ENCODE results near the gene LPP.

The LPP gene

DNA sequence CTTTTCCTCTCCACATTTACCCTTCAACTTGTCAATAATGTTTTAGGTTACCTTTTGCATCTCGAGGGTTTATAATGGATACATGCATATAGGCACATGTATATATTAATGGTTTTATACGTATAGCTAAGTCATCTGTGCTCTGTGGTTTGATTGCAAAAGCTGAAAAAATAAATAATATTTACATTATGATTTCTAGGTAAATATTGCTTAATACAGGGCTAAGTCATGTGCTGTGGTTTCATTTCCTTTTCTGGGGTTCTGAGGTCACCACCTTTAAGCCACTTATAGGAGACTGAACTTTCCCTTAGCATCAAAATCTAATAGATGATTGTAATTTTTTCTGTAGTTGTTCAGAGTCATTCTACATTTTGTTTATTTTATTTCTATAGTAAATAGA is 33.1 kb downstream of the LPP start:
- TF ChIP-seq, protein P1, sequence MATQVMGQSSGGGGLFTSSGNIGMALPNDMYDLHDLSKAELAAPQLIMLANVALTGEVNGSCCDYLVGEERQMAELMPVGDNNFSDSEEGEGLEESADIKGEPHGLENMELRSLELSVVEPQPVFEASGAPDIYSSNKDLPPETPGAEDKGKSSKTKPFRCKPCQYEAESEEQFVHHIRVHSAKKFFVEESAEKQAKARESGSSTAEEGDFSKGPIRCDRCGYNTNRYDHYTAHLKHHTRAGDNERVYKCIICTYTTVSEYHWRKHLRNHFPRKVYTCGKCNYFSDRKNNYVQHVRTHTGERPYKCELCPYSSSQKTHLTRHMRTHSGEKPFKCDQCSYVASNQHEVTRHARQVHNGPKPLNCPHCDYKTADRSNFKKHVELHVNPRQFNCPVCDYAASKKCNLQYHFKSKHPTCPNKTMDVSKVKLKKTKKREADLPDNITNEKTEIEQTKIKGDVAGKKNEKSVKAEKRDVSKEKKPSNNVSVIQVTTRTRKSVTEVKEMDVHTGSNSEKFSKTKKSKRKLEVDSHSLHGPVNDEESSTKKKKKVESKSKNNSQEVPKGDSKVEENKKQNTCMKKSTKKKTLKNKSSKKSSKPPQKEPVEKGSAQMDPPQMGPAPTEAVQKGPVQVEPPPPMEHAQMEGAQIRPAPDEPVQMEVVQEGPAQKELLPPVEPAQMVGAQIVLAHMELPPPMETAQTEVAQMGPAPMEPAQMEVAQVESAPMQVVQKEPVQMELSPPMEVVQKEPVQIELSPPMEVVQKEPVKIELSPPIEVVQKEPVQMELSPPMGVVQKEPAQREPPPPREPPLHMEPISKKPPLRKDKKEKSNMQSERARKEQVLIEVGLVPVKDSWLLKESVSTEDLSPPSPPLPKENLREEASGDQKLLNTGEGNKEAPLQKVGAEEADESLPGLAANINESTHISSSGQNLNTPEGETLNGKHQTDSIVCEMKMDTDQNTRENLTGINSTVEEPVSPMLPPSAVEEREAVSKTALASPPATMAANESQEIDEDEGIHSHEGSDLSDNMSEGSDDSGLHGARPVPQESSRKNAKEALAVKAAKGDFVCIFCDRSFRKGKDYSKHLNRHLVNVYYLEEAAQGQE (IDR thresholded peaks at IDR 0.05; ENCODE audit: insufficient replicate concordance, low read depth) = no peak
- TF ChIP-seq, protein P2, sequence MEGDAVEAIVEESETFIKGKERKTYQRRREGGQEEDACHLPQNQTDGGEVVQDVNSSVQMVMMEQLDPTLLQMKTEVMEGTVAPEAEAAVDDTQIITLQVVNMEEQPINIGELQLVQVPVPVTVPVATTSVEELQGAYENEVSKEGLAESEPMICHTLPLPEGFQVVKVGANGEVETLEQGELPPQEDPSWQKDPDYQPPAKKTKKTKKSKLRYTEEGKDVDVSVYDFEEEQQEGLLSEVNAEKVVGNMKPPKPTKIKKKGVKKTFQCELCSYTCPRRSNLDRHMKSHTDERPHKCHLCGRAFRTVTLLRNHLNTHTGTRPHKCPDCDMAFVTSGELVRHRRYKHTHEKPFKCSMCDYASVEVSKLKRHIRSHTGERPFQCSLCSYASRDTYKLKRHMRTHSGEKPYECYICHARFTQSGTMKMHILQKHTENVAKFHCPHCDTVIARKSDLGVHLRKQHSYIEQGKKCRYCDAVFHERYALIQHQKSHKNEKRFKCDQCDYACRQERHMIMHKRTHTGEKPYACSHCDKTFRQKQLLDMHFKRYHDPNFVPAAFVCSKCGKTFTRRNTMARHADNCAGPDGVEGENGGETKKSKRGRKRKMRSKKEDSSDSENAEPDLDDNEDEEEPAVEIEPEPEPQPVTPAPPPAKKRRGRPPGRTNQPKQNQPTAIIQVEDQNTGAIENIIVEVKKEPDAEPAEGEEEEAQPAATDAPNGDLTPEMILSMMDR (IDR thresholded peaks at IDR 0.05; ENCODE audit: insufficient read depth, low read length) = no peak
- TF ChIP-seq SPI1 (IDR thresholded peaks at IDR 0.05; ENCODE audit: borderline replicate concordance, low read depth) (no peak), POLR2AphosphoS5 (IDR thresholded peaks at IDR 0.05; ENCODE audit: low read depth) (no peak), GABPA (IDR thresholded peaks at IDR 0.05; ENCODE audit: low read depth) (no peak)
- Histone ChIP-seq H3K27me3 (ENCODE audit: insufficient read depth, poor library complexity, severe bottlenecking) (no peaks in the 10 kb centered on the region), H3K27ac (replicated peaks) (no peak overlapping the region), H3K4me3 (replicated peaks; ENCODE audit: insufficient read depth, low read length) (no peak overlapping the region)
- DNase-seq (ENCODE audit: low read depth in 1 of 2, low spot score in 1 of 2) = no peak

DNA sequence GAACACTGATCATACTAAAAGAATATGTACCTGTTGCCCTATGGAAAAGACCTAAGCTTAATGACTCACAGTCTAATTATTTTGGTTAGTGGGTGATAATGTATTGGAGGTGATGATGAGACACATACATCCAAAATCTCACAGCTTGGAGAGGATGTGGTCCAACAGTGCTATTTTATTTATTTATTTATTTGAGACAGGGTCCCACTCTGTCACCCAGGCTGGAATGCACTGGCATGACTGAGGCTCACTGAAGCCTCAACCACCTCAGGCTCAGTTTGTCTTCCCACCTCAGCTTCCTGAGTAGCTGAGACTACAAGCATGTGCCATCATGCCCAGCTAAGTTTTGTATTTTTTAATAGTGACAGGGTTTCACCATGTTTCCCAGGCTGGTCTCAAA is 35.0 kb downstream of the LPP start:
- no peaks in the 10 kb centered on the region for H3K27me3 ChIP-seq (ENCODE audit: insufficient read depth, poor library complexity, severe bottlenecking)
- H3K27ac ChIP-seq (replicated peaks) = no peak overlapping the region
- DNase-seq (ENCODE audit: low read depth in 1 of 2, low spot score in 1 of 2) = no peak
- no peak overlapping the region for H3K4me3 ChIP-seq (replicated peaks; ENCODE audit: insufficient read depth, low read length)
- TF ChIP-seq SPI1 (IDR thresholded peaks at IDR 0.05; ENCODE audit: borderline replicate concordance, low read depth) (no peak), POLR2AphosphoS5 (IDR thresholded peaks at IDR 0.05; ENCODE audit: low read depth) (no peak)

DNA sequence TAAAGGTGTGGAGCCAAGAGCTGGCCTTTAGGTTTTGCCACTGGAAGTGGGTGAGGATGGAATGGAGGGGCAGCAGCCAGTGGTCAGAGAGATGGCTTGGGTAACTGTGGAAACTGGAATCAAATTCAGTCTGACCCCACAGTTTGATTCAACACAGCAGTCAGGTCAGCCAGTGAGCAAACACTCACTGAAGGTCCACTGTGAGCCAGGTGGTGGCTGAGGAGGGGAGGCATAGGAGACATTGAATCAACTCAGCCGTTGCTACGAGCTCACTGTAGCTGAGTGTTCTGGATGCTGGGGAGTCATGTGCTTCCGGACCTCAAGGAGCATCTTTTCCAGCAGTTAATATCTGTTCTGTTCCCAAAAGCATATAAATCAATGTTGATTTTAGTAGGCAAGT is 37.5 kb downstream of the LPP start:
- no peak overlapping the region for H3K4me3 ChIP-seq (replicated peaks; ENCODE audit: insufficient read depth, low read length)
- H3K27me3 ChIP-seq (ENCODE audit: insufficient read depth, poor library complexity, severe bottlenecking) = no peaks in the 10 kb centered on the region
- TF ChIP-seq GABPA (IDR thresholded peaks at IDR 0.05; ENCODE audit: low read depth) (no peak), SPI1 (IDR thresholded peaks at IDR 0.05; ENCODE audit: borderline replicate concordance, low read depth) (no peak), POLR2AphosphoS5 (IDR thresholded peaks at IDR 0.05; ENCODE audit: low read depth) (no peak)
- TF ChIP-seq, protein P1 (IDR thresholded peaks at IDR 0.05; ENCODE audit: insufficient replicate concordance, low read depth) = no peak
- TF ChIP-seq, protein P2 (IDR thresholded peaks at IDR 0.05; ENCODE audit: insufficient read depth, low read length) = no peak
- DNase-seq (ENCODE audit: low read depth in 1 of 2, low spot score in 1 of 2) = no peak
- no peak overlapping the region for H3K27ac ChIP-seq (replicated peaks)

DNA sequence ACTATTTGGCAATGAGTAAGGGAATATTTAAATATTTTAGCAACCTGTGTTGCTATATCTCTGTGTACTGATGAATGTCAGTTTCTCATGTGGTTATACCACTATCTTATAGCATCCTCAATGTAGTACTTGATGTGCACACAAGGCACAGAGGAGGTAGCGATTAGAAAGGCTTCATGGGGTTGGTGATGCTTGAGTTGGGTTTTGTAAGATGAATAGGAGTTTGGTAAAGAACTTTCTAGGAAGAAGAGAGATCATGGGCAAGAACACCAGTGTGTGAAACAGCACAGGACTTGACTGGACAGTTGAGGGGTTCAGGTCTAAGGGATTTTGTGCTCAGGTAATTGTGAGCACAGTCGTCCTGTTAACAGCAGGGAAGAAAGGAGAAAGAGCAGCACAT is 38.1 kb downstream of the LPP start:
- no peaks in the 10 kb centered on the region for H3K27me3 ChIP-seq (ENCODE audit: insufficient read depth, poor library complexity, severe bottlenecking)
- DNase-seq (ENCODE audit: low read depth in 1 of 2, low spot score in 1 of 2) = no peak
- no peak for TF ChIP-seq GABPA (IDR thresholded peaks at IDR 0.05; ENCODE audit: low read depth)
- TF ChIP-seq, protein P2 (IDR thresholded peaks at IDR 0.05; ENCODE audit: insufficient read depth, low read length) = no peak
- TF ChIP-seq, protein P1 (IDR thresholded peaks at IDR 0.05; ENCODE audit: insufficient replicate concordance, low read depth) = no peak
- no peak overlapping the region for H3K27ac ChIP-seq (replicated peaks)
- H3K4me3 ChIP-seq (replicated peaks; ENCODE audit: insufficient read depth, low read length) = no peak overlapping the region
